Measurements from ENCODE around the gene PCK1.

Gene PCK1

DNA sequence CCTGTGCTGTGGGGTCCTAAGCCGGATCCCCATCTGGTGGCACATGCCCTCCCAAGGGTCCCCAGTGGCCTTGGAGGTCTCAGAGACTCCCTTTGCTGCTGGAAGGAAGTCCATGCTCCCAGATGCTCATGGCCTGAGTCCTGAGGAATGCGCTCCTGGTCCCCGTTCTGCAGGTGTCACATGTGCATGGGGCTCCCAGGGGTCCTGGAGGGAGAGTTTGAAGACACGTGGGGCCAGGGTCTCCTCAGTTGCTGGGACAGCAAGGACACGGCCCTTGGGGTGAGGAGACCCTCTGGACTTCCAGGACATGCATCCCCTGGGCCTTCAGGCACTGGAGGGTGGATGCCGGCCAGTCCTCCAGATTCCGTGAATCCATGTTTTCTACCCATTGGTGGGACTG, 47.6 kb downstream of the PCK1 start:
- FAIRE-seq = no peak

DNA sequence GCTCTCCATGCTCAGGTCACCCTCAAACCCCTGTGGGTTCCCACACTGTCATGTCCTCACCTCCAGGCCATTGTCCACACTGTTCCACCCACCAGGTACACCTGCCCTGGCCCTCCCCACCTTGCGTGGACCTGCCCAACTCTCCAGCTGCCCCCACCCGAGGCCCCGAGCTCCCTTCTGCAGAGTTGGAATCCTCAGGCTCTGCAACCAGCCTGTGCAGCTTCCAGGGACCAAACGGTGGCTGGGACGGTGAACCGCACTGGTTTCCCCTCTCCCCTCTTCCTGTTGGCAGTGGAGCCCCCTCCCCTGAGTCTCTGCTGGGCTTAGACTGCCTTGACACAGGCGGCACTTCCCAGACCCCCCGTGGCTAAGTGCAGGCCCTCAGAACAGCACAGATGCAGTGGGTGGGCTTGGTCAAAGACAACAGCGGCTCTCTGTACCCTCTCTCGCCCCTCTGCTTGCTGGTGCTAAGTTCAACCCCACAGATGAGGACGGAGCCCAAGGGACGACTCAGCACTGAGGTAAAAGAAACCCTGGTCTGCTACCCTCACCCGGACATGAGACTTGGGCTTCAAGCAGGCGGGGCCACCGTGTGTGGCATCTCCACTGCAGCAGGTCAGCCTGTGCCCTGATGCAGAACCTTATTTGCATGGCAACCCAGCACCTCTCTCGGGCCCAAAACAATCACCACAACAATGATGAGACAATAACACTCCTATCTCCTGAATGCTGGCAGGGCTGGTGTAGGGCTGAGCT, 48.4 kb downstream of the PCK1 start:
- FAIRE-seq = no peak

DNA sequence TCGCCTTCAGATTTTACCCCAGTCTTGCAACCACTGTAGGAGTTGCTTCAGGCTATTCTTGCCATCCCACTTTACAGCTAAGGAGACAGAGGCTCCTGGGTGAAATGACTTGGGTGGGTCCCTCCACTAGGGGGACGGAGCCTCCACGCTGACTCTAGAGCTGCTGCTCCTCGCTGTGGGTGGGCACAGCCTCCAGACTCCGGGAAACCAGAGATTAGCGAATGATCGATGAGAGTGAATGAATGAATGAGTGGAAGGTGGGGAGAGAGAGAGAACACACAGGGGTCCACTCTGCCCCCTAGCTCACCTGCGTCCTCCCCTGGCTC, 48.9 kb downstream of the PCK1 start:
- FAIRE-seq = no peak

DNA sequence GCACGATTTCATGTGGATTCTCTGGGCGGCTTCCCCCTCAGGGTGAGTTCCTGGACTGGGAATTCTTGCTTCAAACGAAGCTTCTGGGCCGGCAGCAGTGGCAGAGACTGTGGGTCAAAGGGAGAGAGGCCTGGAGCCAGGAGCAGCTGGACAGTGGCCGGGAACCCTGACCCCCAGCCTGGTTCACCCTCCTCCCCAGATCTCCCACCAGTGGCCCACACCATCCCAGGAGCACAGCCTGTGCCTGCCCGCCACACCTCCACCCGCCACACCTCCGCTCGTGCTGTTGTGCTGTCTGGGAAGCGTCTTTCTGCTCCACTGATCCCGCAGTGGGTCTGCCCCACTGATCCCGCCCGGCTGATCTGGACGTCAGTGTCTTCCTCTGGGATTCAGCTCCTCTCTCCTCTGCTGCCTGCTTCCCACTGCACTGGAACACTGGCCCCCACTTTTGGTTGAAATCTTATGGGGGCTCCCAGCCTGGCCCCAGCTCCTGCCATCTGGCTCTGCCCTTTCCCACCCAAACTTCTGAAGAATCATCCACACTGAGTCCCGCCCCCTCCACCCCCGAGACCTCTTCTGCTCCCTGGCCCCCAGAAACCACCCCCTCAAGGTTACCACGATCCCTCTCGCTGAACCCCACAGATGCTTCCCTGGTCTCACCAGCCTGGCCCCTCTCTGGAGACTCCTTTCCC, 49.5 kb downstream of the PCK1 start:
- no peak for FAIRE-seq

DNA sequence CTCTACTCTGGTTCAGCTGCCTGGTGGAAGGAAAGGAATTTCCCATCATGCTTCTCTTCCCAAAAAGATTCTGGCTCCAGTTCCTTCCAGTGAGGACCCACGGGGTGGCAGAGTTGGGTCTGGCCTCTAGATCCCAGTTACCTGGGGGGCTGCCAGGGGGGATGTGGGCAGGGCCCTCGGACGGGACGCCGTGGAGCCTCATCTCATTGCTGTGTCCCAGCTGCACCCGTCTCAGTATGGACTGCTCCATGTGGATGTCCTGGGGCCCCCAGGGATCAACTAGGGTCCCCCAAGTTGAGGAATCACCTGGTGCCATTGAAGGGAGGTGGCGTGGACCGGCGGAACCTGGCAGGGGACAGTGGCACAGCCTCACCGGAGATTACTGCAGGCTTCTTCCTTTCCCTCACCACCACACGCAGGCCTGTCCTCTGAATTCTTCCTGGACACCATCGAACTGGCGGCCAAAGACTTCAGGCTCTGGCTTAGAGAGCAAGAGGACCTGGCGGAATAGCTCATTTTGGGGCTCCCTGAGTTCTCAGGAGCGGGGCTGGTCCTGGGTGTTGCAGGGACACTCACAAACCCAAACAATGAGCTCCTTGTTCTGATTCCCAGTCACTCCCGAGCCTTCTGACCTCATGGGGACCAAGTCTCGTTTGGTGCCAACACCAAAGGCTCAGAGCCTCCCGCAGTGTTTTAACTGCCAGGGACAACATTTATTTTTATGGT, 50.8 kb downstream of the PCK1 start:
- no peak for FAIRE-seq

DNA sequence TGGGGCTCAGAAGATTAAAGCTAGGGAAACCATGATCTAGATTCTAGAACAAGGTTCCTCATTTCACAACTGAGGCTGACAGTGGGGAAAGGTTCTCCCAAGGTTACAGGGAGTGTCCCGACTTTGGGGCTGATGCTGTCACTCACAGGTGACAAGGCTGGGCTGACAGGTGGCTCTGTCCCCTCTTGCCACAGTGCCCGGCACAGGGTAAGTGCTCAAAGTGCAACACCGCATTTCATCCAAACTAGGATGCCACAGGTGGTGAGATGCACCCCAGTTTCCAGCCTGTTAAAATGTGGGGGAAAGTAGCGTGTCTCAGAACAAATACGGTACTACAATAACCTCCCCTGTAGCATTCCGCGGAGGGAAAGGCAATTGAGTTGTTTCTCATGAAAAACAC, 51.5 kb downstream of the PCK1 start:
- no peak for FAIRE-seq

DNA sequence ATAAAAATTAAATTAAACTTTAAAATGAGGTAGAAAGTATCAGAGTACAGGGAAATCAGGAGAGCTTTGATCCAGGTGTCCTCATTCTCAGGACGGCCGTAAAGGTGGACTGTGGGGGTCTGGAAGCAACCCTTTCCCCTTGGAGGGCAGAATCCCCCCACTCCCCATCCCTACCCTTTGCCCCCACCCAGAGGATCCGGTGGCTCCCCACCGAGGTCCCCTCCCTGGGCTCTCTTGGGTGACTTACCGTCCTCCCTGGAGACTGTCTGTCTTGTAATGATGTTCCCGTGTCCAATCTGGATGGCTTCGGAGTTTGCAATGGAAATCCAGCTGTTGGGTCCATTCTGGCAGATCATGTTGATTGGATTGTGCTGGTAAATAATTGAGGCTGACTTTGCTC, 52.0 kb downstream of the PCK1 start:
- FAIRE-seq = no peak

DNA sequence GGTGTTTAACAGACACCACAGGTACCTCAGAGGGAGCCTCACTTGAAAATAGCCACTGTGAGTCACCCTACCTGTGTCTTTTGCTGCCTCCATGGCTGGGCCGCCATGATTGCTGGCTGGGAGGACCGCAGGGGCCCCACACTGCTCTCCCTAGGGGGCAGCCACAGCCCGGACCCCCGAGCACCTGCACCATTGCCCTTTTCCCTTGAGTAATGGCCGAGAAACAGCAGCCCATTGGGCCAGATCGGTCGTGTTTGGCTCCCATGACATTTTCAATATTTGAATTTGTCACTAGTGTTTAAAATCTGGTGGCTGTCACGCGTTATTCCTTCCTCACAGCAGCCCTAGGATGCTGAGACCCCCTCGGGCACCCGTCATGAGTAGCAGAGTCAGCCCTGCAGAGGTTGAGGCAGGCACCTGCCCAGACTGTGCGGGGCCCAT, 52.6 kb downstream of the PCK1 start:
- FAIRE-seq = no peak

DNA sequence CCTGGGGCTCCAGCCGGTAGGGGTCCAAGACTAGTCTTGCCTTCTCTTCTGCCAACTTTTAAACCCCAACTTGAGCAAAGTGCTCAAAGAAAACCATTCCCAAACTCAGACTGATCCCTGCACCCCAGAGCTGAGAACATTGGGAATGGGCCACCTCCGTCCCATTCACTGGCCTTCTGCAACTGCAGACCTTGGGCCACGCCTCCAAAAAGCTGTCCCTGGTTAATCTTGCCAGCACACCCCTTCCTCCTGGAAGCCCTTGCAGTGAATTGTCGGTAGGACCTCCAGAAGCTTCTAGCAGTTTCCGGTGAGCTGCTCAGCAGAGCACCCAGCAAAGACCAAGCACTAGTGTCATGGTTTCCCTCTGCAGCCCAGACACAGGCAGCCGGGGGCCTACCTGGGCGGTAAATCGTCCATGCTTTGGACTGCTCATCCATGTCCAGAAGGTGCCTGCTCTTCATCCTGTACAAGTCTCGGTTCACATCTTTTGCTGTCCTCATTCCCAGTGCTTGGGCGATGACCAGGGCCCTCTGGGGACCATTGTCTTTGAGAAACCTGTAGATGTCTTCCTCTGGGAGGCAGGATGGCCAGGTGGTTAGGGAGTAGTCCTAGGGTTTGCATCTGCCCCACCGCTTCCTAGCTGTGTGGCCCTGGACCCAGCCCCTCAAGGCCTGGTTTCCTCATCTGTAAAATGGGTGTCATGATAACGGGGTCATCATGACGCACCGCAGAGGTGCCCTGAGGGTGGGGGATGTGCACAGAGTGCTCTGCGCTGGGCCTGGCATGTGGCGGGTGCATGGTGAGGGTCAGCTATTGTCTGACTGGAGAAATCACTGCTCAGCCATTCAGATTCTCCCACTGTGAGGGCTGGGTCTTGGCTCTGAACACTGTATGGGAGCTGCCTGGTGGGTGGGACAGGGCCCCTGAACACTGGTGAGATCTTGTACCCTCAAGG, 53.9 kb downstream of the PCK1 start:
- no peak for FAIRE-seq

DNA sequence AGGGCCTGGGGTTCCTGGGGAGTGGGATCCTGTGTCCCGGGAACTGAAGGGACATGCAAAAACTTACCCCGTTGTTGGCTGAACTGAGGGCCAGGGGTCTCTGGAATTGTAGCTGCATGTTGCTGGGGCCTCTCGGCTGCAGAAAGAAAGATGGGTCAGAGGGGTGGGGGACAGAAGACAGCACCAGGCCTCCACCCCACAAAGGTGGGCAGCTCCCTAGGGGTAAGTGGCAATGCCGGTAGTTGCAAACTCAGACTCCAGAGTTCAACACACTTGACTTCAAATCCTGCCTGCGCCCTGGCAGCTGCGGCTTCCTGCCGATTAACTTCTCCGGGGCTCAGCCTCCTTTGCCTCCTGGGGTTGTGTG, 54.5 kb downstream of the PCK1 start:
- no peak for FAIRE-seq

DNA sequence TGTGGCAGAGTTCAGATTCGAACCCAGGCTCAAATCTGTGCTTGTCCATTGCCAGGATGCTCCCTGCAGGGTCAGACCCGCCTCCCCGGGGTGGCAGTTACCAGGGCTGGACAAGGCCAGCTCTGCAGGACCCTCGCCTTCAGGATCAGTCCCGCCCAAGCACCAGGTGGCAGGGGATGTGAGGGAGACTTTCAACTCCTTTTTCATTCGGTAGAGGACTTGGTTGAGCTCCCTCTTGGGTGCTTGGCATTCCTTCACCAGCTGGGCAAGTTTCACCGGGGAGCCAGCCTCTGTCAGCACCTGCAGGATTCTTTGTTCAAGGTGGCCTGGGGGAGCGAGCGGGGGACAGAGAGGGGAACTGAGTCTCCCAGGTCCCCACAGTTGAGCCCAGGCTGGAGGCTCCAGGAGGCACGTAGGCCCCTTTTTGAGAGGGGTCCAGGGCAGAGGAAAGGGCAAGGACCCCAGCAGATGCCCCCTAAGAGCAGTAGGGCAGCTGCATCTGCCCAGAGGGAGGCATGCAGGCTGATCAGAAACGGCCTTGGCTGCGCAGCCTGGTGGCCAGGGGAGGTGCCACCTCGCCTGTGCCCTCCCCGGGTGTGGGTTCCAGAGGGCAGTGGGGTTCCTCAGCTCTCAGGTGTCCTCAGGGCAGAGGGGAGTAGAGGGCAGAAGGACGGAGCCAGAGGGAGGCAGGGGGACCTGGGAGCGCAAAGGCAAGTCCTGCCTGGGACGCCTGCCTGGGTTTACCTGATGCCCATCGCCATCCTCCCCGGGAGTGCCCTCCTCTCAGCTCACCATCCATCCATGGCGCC, 55.4 kb downstream of the PCK1 start:
- no peak for FAIRE-seq

DNA sequence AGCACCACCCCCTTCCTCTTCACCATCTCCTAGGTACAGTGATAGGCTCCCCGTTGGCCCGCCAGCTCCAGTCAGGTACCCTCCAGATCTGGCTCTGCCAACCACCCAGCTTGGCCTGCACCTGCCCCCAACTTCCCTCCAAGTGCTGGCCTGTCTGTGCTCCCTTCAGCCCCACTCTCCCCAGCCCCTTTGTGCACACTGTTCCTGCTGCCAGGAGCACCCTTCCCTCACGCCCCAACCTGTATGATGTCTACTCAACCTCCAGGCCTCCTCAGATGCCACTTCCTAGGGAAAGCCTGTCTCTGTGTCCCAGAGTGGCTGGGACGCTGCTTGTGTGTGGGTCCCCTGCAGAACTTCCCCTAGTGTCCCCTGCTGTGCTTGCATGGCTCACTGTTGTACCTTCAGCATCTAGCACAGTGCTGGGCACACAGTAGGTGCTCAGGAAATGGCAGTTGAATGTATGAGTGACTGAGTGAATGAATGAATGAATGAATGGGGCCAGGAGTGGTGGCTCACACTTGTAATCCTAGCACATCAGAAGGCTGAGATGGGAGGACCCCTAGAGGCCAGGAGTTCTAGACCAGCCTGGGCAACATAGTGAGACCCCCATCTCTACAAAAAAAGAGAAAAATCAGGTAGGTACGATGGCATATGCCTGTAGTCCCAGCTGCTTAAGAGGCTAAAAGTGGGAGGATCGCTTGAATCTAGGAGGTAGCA, 56.3 kb downstream of the PCK1 start:
- FAIRE-seq = no peak
